Effector CD8-positive, alpha-beta T cell (primary cell): ENCODE results near the gene CDK19.
"Not testable (repeated sequence)": the region's sequence is repeated elsewhere in the genome, so short reads cannot be mapped to it uniquely, and the experiment has no call there.

Source experiments
- DNase-seq: peaks from one replicate; lab custom pipeline; 2025; lab: John Stamatoyannopoulos, UW

Gene CDK19

DNA sequence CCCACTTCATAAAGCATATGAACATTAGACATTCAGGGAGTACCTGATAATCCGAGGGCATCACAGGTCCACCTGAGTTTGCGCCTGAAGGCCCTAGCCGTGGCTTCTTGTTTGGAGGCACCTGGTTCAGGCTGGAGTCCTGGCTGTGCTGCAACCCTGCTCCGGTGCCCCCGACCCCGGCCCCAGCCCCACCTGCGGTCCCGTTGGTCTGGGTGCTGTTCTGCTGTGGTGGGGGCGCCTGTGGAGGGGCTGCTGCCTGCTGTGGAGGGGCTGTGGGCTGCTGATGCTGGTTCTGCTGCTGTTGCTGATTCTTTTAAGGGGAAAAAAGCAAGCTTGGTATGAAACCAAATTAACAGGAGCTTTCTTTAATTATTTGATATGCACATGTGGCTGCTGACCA is 194.2 kb downstream of the CDK19 start:
- DNase-seq: no peak

DNA sequence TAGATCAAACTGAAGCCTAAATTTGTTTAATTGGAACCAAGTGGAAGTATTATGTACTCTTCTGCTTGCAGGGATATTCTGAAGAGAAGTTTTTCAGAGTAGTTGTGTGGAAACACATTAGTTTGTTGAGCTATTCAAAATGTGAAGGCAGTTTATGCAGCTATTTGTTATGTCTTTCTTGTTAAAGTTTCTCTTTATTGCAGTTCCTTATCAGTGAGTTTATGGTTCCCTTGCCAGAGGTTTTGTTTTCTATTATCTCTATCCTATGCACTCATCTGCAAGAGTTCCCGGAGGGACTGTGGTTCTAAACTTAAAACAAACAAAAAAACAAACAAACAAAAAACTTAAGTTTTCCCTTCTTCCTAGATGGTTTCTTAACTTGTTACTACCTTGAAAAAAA is 195.2 kb downstream of the CDK19 start:
- no peak for DNase-seq

DNA sequence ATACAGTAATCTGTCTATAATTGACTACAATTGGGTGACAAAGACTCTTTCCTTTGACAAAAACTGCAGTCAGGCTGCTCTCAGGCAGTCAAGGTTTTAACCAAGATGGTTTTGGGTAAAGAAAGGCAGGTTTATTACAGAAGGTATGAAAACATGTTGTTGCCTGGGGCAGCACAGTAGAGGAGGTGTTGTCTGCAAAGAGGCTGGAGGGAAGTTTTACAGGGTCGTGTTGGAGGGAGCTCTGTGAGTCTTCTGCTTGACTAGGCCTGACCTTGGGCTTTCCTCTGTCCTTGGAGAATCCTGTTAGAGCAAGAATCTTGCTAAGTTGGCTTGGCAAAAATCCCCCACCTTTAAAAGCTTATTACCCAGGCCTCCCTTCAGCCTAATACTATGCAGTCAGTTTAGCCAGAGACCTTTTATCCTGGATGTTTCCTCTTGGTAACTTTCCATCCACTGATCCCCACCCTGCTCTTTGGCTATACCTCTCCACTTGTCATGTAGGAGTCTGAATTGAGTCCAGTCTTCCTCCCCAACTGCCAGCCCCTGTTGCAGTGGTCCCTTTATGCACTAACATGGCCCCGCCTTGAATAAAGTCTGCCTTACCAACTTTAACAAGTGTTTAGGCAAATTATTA is 195.9 kb downstream of the CDK19 start:
- no peak for DNase-seq

DNA sequence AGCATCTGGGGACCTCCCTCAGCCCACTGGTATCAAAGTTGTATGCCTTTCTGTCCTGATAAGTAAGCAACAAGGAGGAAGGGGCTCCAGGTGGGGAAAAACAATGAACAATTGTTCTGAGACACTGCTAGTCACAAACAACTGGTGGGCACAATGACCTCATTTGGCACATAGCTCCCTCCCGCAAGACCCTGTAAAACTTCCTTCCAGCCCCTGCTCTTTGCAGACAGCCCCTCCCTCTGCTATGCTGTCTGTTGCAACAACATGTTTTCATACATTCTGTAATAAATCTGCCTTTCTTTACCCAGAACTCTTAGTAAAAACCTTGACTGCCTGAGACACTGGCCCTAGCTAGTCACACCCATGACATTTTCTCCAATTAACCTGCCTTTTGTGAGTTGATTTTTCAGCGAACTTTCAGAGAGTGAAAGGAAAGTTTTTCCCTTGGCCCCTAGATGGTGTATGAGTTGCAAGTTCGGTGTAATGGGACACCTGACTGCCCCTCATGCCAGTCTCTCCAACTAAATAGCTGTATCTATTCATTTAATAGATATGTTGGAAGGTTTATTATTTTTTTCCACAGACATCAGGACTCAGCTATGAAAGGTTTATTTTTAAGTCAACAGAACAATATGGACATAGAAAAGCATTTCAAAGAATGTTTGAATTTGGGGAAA is 196.5 kb downstream of the CDK19 start:
- no peak for DNase-seq

DNA sequence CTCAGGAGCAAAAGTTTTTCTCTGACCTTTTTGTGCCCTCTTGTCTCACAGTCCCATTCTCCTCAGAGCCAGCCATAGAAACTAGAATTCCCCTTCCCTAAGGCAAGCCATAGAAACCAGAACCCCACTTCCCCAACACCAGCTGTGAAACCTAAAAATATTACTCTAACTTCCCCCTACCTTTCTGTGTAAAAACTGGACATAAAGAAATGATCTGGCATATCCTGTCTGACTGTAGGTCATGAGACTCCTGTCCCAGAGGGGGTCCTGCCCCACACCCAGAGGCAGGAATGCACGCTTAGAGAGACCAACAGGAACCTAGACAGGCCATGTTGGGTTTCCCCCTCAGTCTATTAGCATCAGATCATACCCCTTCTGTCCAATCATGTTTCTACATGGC is 198.2 kb downstream of the CDK19 start:
- DNase-seq: no peak

DNA sequence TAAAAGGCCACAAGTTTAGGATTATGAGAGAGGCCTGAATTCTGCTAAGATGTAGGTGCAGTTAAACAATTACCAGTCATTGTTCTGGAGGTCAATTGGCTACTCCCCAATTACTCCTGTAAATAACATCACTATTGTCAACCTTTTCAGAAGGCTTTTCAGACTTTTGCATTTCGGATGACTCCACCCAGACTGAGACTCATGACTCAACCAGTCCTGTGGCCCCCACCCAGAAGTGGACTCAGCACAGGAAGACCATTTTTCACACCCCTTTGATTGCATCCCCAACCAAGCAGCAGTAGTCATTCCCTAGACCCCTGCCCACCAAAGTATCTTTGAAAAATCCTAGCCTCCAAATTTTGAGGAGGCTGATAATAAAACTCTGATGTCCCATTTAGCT is 199.5 kb downstream of the CDK19 start:
- no peak for DNase-seq

DNA sequence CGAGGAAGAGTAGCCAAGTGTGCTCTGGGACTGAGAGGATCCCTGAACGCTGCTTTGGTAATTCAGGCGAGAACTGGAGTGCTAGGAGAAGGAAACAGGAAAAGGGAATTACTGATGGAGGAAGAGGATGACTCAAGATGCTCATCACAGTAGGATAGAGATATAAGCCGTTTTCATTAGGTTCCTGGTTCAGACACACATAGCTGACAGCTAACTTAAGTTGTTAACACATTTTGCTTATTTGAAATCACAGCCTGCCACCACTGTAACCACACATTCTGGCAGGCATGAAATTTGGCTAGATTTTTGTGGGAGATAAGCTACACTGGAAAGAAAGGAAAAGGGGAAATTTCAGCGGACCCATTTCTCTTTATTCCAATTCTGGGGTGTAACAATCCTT is 200.7 kb downstream of the CDK19 start:
- DNase-seq: no peak

DNA sequence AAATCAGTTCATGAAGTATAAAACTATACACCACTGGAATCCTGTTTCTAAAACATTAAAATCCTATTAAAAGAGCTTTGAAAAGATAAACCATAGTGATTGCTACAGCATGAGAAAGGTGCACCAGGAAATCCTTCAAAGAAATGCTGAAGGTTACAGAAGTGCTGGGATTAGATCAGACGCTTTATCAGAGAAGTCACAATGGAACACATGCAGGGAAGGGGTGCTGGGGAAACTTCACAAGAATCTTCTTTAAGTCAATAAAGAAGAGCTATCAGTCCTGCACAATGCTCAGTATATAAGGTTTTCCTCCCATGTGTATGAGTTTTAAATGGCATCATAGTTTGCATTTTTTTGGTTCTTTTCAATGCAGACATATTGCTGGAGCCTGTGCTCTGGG is 201.2 kb downstream of the CDK19 start:
- DNase-seq: no peak

DNA sequence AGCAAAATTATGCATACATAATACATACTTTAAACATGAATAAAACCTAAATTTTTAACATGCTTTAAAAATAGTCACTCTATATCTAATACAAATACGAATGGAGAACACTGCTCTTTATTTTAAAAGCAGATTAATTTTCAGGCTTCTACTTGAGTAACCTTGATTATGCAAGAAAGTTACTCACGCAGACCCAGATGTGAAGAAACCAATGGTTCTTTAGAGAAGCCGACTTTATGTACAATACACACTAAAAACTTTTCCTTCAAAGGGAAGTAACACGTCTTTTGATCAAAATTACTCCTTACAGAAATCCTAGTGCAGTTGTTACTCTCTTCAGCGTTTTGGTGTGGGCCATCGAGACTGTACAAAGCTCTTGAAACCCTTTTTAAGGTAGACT is 201.9 kb downstream of the CDK19 start:
- no peak for DNase-seq

DNA sequence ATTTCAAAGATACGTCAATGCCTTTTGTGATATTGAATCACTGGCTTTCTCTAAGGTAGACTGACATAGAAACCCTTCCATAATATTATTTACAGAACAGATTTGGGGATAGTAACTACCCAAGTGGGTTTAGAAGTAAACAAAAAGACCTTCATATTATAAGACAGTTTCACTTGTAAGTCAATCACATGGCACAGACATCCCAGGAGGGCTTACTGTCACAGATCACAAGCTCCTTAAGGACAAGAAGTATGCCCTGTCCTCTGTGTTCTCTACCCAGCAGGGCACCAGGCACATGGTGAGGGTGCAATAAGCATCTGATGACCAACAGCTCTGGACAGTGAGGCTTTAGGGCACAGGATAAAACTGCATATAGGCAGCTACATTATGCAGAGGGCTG is 203.0 kb downstream of the CDK19 start:
- DNase-seq: no peak

DNA sequence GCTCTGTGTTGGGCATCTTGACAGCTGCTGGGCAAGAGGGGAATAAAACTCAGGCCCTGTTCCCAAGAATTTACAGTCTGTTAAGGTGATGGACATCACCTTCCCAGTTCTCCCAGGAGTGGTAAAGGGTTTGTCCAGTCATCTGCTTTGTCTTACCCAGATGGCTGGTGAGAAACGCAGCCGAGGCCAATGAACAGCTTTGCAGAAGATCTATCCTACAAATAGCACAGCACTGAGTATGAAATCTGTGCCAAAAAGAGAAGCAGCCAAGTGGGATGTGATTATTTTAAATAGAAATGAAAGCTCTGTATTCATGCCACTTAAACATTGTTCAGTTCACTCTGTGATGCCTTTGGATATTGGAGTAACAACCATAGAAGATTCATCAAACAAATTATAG is 206.2 kb downstream of the CDK19 start:
- no peak for DNase-seq

DNA sequence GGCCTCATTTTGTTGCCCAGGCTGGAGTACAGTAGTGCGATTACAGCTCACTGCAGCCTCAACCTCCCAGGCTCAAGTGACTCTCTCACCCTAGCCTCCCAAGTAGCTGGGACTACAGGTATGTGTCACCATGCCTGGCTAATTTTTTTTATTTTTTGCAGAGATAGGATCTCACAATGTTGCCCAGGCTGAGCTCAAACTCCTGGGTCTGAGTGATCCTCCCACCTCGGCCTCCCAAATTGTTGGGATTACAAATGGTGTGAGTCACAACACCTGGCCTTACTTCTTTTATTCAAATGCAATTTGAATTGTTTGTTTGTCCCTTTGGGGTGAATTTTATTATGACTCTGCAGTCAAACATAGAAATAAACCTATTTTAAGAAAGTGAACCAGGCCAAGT is 207.1 kb downstream of the CDK19 start:
- DNase-seq: no peak

DNA sequence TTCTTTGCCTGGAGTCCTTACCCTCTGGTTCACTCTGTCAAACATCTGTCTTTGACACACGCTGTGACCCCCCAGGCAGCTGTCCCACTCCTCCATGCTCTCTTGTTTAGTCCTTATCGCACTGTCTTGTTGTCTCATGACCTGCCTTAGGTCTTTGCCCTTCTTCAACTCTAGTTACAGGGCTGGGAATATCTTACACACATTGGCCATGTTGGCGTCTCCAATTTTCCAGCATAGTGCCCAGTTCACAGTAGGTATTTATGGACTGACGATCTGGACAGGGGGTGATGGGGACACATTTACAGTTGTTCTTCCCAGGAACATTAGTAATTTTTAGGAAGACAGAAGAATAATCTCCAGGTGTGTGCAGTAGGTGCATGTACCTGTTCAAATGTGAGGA is 209.1 kb downstream of the CDK19 start:
- DNase-seq: no peak

DNA sequence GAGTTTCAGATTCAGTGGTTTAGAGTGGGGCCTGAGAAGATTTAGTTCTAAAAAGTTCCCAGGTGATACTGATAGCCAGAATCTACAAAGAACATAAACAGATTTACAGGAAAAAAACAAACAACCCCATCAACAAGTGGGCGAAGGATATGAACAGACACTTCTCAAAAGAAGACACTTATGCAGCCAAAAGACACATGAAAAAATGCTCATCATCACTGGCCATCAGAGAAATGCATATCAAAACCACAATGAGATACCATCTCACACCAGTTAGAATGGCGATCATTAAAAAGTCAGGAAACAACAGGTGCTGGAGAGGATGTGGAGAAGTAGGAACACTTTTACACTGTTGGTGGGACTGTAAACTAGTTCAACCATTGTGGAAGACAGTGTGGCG is 214.6 kb downstream of the CDK19 start:
- DNase-seq: not testable (repeated sequence)

DNA sequence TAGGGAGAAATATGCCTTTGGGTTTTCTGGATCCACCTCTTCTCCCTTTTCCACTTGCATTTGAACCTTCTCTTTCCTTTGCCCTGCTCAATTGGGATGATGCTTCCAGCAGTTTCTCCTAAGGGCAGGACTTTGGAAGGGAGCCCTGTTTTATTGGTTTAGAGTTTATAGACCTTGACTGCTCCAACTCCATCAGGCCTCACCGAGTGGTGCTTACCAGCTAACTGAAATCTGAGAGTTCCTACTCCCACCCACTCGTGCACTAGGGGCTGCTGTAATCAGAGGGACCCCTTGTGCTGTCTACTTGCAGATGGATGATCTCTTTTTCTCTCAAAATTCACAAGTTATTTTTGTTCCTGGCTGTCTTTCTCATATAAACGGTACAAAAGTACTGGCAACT is 217.5 kb downstream of the CDK19 start:
- DNase-seq: no peak

DNA sequence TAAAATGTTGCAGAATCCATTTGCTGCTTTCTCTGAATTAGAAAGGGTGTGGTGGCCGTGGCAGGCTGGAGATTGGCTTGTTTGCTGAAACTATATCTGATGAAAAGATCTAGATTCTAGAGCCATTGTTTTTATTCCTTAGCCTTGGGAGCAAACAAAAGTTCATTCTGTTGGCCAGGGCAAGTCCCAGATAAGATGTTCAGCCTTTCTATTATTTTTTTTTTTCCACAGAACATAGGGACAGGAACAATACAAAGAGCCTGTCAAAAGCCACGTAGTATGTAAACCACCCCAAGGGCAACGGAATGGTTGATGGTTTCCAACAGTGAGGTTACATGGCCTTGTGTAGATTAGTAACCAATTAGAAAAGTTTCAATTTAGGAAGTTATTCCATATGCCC is 218.9 kb downstream of the CDK19 start:
- no peak for DNase-seq

DNA sequence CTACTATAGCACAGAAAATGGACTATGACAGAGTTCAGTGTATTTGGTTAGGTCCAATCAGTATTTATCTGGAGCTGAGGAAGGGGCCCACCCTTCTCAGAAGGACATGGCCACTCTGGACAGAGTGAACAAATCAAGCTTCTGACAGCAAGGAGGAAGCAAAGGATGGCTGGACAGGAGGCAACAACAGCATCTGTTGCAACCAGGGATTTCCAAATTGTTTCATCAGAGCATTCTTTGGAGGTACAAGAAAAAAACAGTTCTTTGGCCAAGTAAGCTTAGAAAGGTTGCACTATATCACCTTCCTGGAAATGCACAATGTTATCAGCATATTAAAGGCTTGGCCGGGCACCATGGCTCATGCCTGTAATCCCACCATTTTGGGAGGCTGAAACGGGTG is 220.2 kb downstream of the CDK19 start:
- no peak for DNase-seq

DNA sequence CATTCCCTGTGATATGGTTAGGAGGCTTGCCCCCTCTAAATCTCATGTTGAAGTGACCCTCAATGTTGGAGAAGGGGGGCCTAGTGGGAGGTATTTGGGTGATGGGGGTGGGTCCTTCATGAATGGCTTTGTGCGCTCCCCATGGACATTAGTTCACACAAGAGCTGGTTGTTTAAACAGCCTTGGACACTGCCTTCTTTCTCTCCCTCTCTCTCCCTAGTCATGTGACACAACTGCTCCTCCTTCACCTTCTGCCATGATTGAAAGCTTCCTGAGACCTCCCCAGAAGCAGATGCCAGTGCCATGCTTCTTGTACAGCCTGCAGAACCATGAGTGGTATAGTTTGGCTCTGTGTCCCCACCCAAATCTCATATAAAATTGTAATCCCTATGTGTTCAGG is 221.6 kb downstream of the CDK19 start:
- DNase-seq: no peak

DNA sequence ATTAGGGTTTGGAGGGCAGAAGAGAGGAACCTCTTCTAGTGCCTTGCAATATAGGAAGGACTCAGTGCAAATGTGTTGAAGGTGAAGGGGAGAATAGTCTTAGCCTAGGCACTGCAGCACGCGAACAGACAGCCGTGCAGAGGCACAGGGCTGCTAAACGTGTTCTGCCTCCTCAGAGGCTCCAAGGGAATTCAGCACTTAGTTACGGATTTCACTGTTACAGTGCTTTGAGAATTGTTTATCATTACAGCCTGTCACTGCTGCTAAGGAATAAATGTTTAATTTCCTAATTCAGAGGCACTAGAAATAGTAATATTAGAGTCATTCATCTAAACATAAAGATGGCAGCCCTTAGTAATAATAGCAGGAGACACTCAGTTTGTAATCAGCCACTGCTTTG is 222.5 kb downstream of the CDK19 start:
- no peak for DNase-seq

DNA sequence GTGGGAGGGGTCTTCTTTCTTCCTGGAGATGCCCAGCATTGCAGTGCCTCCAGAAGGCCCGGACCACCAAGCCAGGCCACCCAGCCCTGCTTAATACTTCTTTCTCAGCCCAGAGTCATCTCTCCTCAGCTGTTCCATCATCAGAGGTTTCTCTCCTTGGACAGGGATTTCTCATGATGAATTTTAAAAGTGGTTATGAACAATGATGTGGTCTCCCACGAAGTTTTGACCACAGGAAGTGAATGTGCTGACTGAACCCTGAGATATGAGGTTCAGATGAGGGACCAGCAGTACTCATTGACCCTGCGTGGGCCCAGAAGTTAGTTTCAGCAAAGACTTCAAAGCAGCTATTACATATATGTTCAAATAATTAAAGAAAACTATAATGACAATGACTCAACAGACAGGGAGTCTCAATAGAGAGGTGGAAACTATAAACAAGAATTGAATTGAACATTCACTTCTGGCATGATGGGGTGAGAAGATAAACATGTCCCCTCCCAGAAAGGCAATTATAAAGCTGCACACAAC is 224.4 kb downstream of the CDK19 start:
- no peak for DNase-seq

DNA sequence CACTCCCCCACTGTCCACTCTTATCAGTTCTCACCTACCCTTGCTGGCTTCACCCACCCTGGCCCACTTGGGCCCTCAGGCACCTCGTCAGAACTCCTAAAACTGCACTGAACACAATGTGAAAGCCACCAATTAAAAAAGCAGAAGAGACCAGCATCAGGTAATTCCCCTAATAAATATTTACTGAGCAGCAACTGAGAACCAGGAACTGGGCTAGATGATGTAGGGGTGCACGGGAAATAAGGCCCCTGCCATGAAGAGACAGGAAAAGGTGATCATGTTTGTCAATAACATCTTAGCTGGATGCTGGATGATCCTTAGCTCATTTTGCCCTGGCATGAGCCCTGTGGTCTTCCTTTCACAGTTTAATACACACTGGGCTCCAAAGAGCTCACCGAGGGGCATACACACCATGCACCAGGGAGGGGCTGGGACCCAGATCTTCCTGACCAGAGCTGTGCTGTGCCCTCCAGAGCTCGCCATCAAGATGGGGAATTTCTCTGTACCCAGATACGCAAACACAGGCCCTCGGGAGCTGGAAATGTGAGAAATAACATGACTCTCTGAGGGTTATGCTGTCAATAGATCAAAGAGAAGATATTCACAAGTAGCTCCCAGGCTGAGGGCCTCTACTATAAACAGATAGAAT is 225.3 kb downstream of the CDK19 start:
- no peak for DNase-seq

DNA sequence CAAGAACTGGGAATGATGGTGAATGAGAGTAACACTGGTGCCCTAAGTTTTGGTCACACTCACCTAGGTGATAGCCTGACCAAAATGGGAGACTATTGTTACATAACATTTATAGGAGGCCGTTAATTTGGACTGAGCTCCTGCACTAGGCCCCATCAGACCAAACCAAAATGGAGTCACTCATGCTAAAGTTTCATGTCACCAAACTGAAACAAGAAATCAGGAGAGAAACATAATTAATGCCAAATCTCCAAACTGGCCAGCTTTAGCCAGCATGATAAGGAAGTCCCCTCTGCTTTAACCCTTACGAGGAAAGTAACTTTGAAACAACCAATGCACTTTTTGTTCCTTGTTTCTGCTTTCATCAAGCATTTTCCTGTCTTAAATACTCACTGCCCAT is 227.9 kb downstream of the CDK19 start:
- no peak for DNase-seq

DNA sequence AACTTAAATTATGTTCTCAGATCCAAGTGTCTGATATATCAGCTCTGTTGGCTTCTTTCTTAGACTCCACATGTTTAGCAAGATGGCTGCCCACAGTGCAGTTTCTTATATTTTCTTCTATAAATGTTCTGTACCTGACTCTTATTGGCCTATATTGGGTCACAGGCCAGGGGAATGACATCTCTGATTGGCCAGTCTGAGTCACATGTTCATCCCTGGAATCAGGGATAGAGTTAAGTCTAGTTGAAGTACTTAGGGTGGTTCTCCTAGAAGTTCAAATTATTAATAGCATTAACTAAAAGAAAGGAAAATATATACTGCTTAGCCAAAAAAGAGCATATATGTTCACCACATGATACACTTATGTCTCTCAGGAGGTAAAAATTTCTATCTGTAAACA is 233.6 kb downstream of the CDK19 start:
- DNase-seq: no peak
